ENCODE measurements around the gene DRD3. TPM values are rescaled to one million over a fixed set of nuclear protein-coding genes. Genes with fewer than 3 reads are reported as not detected.

The DRD3 gene
- not detected in 2 replicates for total RNA-seq
- long read RNA-seq: 0 reads

DNA sequence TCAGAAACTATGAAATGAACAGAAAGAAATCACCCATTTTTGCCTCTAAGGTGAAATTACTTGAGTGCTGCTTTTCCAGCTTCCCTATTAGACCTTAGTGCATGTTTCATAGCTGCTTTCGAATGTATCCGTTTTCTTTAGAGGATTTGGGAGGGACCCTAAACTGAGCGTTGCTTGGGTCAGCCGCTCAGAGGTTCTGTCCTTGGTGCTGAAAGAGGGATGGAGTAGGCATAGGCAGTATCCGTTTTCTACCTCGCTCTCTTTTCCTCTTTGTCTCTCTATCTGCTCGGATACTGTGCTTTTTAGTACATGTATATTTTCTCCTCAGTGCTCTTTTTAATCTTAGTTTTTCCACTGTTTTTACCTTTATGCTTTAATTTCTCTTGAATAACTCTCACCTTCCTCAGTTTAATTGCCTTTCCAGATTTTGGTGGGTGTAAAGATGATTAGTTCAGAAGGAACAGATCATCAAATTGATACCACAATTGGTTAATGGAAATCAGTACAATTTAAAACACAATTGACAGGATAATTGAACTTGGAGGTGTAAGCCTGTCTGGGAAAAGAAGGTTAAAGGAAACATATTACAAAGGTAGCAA, at the start of gene DRD3:
Gene DRD3 (minus strand): TSS at position 283 of the 599 bp plus-strand sequence. CDS start 7,060 bp downstream, outside the sequence.
- peaks cover 2% of the 10 kb centered on the region for H3K9me3 Mint-ChIP-seq
- no peak within 1 kb of the TSS for H3K27ac Mint-ChIP-seq (ENCODE audit: unreplicated experiment)
- no peaks in the 10 kb centered on the region for H3K4me1 Mint-ChIP-seq

DNA sequence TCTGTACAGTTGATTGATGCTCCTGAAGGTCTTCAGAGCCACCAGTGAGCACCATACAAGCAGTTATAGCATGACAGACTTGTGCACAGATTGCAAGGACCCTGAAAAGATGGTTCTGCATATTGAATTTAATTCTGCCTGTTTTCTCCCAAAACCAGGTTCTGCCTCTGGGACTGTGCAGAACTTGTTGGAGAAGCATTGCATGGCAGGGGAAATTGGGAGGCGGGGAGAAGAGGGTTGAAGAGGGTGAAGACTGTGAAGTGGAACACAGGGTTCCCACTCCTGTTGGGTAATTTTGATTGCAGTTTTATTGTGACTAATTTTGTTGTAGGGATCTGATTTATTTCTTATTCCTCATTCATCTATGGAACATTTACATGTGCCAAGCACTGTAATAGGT, 48.2 kb upstream of the DRD3 start:
- no peak for DNase-seq (ENCODE audit: low read depth, low spot score)
- H3K4me3 Mint-ChIP-seq: no peak overlapping the region
- no peaks in the 10 kb centered on the region for H3K4me1 Mint-ChIP-seq
- peaks cover 14% of the 10 kb centered on the region for H3K9me3 Mint-ChIP-seq
- H3K27ac Mint-ChIP-seq (ENCODE audit: unreplicated experiment): no peak overlapping the region
- H3K36me3 Mint-ChIP-seq (ENCODE audit: low read depth): no peaks in the 10 kb centered on the region
- TF ChIP-seq CTCF (conservative IDR thresholded peaks at IDR 0.05): no peak
- peaks cover 2% of the 10 kb centered on the region for H3K27me3 Mint-ChIP-seq (ENCODE audit: low read depth)

More for the DNA sequence above, at the start of gene DRD3:
- DNase-seq (ENCODE audit: low read depth, low spot score): peak; percentile 51
- no peak for TF ChIP-seq CTCF (conservative IDR thresholded peaks at IDR 0.05)
- Mint-ChIP-seq H3K4me3 (no peak within 1 kb of the TSS), H3K27me3 (ENCODE audit: low read depth) (peaks cover 72% of the 10 kb centered on the region), H3K36me3 (ENCODE audit: low read depth) (no peaks in the 10 kb centered on the region)

- DNase-seq (ENCODE audit: low read depth, low spot score): no peak
- H3K27ac Mint-ChIP-seq (ENCODE audit: unreplicated experiment): no peak overlapping the region
- no peaks in the 10 kb centered on the region for H3K4me1 Mint-ChIP-seq
- no peak overlapping the region for H3K4me3 Mint-ChIP-seq
- peaks cover 14% of the 10 kb centered on the region for H3K9me3 Mint-ChIP-seq
- TF ChIP-seq CTCF (conservative IDR thresholded peaks at IDR 0.05): no peak
- H3K36me3 Mint-ChIP-seq (ENCODE audit: low read depth): no peaks in the 10 kb centered on the region
- H3K27me3 Mint-ChIP-seq (ENCODE audit: low read depth): peaks cover 2% of the 10 kb centered on the region
Observed at GRCh38 chr3:114226313-114226712, 47.5 kb upstream of the DRD3 start.

GRCh38 chr3:114223143-114223542, 44.3 kb upstream of the DRD3 start:
- no peaks in the 10 kb centered on the region for H3K36me3 Mint-ChIP-seq (ENCODE audit: low read depth)
- no peak overlapping the region for H3K4me3 Mint-ChIP-seq
- no peak overlapping the region for H3K27ac Mint-ChIP-seq (ENCODE audit: unreplicated experiment)
- H3K9me3 Mint-ChIP-seq: peaks cover 14% of the 10 kb centered on the region
- DNase-seq (ENCODE audit: low read depth, low spot score): no peak
- no peaks in the 10 kb centered on the region for H3K4me1 Mint-ChIP-seq
- peaks cover 2% of the 10 kb centered on the region for H3K27me3 Mint-ChIP-seq (ENCODE audit: low read depth)
- TF ChIP-seq CTCF (conservative IDR thresholded peaks at IDR 0.05): no peak

GRCh38 chr3:114221881-114222264, 43.0 kb upstream of the DRD3 start:
- no peaks in the 10 kb centered on the region for H3K36me3 Mint-ChIP-seq (ENCODE audit: low read depth)
- peaks cover 13% of the 10 kb centered on the region for H3K9me3 Mint-ChIP-seq

More at GRCh38 chr3:114221881-114222264, 43.0 kb upstream of the DRD3 start:
- H3K27me3 Mint-ChIP-seq (ENCODE audit: low read depth): peaks cover 2% of the 10 kb centered on the region
- no peak overlapping the region for H3K27ac Mint-ChIP-seq (ENCODE audit: unreplicated experiment)
- H3K4me3 Mint-ChIP-seq: no peak overlapping the region
- H3K4me1 Mint-ChIP-seq: no peaks in the 10 kb centered on the region
- TF ChIP-seq CTCF (conservative IDR thresholded peaks at IDR 0.05): no peak
- no peak for DNase-seq (ENCODE audit: low read depth, low spot score)

All from neural crest cell (in vitro differentiated cells).